GM20000 (cell line): ENCODE measurements around the gene NCKAP5.
"Not testable (repeated sequence)": the region's sequence is repeated elsewhere in the genome, so short reads cannot be mapped to it uniquely, and the experiment has no call there.

ENCODE experiments used
- DNase-seq: peaks from one replicate; pipeline ENCODE4 v3.0.0; 2012; ENCODE audit warnings: low spot score
- CTCF ChIP-seq: IDR thresholded peaks from 2 replicates; pipeline ENCODE4 v1.5.1; 2012; ENCODE audit warnings: mild to moderate bottlenecking, control low read depth; ENCODE audit errors: extremely low read depth, missing control alignments

NCKAP5 gene

DNA sequence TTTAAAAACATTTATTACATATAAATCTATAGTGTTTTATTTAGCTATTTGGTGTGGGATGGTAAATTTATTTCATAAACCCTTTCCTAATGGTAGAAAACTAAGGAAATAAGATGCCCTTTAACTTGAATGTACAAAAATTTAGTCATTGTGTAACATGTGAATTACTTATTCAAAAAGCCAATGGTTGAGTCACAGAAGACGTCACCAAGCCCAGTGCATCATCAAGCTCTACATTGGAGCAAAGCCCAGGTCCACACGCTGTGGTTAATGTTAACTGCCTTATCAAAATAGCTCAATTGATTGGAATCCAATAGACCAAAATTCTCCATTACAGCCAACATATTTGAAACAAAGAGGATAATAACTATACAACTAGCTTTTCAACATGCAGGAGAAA is 752.7 kb downstream of the NCKAP5 start:
- DNase-seq, result no peak
- no peak for TF ChIP-seq CTCF

- no peak for DNase-seq
- no peak for TF ChIP-seq CTCF
These were observed 753.6 kb downstream of the NCKAP5 start for GRCh38 chr2:132814651-132815050.

DNA sequence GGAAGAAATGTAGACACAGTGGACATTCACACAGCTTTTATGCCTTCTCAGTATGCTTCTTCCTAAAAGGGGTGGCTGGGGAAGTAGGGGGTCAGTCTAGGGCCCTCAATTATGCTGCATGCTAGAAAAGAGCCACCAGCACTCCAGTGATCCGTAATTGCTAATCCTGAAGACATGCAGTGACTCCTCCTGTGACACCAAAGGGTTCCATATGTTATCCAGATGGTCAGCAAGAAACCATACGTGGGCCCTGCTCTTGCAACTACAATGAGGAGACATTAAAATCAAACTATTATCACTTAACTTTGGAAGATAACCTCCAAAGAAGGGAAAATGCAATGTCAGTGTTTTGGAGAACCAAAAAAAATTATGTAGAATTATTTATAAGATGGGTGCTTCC is 754.8 kb downstream of the NCKAP5 start:
- TF ChIP-seq CTCF, result no peak
- DNase-seq, result no peak

- TF ChIP-seq CTCF, result no peak
- no peak for DNase-seq
These were observed 756.9 kb downstream of the NCKAP5 start for GRCh38 chr2:132811148-132811915.

DNA sequence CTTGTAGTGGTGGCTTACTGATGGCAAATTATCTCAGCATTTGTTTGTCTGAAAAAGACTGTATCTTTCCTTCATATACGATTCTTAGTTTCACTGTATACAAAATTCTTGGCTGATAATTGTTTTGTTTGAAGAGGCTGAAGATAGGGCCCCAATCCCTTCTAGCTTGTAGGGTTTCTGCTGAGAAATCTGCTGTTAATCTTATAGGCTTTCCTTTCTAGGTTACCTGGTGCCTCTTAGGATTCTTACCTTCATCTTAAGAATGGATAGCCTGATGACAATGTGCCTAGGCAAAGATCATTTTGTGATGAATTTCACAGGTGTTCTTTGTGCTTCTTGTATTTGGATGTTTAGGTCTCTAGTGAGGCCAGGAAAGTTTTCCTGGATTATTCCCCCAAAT is 758.3 kb downstream of the NCKAP5 start:
- not testable (repeated sequence) for DNase-seq

GRCh38 chr2:132804051-132804450 is 764.2 kb downstream of the NCKAP5 start:
- no peak for DNase-seq
- no peak for TF ChIP-seq CTCF

- no peak for DNase-seq
- TF ChIP-seq CTCF, result no peak
These were observed 769.9 kb downstream of the NCKAP5 start for GRCh38 chr2:132798341-132798740.

- no peak for TF ChIP-seq CTCF
- DNase-seq, result no peak
These were observed 770.7 kb downstream of the NCKAP5 start for GRCh38 chr2:132797556-132797955.
